ENCODE results near the gene CAVIN1.
"Not testable (repeated sequence)": the region's sequence is repeated elsewhere in the genome, so short reads cannot be mapped to it uniquely, and the experiment has no call there.

The CAVIN1 gene

GRCh38 chr17:42404326-42405055, 18.6 kb downstream of the CAVIN1 start:
- no peak for DNase-seq

DNA sequence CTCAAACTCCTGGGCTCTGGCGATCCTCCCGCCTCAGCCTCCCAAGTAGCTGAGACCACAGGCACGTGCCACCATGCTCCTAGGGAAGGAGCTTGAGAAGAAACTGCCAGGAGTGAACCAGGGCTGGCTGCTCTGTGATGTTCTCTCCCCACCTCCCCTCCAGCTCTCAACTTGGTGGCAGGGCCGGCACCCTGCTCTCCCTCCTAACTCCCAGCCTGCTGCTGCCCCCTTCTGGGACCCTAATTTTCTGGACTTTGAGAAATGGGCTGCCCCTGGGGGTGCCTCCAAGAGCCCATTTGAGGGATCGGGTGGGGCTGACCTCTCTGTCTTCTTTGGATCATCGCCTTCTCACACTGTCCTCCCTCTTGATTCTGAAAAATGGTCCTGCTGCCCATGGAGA, 19.9 kb downstream of the CAVIN1 start:
- DNase-seq, result peak; percentile 63

GRCh38 chr17:42402117-42402516, 20.9 kb downstream of the CAVIN1 start:
- DNase-seq, result no peak

DNA sequence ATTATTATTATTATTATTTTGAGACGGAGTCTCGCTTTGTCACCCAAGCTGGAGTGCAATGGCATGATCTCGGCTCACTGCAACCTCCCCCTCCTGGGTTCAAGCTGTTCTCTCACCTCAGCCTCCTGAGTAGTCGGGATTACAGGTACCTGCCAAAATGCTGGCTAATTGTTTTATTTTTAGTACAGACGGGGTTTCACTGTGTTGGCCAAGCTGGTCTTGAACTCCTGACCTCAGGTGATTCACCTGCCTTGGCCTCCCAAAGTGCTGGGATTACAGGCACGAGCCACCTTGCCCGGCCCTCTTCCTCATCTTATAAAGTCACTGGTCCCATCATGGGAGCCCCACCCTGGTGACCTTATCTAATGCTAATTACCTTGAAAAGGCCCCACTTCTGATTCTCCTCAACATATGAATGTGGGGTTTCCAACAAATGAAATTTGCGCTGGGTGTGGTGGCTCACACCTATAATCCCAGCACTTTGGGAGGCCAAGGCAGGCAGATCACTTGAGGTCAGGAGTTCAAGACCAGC, 22.1 kb downstream of the CAVIN1 start:
- not testable (repeated sequence) for DNase-seq

DNA sequence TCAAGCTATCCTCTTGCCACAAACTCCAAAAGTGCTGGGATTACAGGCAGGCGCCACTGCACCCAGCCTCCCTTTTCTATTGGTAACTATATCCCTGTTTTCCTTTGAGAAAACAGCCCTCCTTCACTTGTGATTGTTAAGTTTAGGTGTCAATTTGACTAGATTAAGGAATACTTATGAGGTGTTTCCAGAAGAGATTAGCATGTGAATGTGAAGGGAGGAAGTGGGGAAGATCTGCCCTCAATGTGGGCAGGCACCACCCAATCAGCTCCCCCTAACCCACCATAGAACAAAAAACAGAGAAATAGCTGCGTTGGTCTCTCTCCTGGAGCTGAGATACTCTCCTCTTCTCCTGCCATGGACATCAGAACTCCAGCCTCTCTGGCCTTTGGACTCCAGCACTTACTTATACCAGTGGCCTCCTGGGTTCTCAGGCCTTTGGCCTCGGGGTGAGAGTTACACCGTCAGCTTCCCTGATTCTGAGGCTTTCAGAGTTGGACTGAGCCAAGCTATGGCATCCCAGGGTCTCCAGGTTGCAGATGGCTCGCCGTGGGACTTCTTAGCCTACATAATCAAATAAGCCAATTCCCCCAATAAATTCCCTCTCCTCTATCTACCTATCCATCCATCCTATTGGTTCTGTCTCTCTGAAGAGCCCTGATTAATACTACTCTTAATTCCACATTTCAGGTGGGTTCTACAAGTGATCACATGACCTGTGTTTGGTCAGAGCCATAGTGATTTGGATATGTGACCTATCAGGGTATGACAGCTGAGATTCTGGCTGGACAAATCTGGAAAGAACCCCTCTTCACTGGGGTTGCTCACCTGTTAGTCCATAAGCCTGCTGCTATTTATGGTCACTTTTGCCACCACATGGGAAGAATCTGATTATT, 22.9 kb downstream of the CAVIN1 start:
- no peak for DNase-seq

DNA sequence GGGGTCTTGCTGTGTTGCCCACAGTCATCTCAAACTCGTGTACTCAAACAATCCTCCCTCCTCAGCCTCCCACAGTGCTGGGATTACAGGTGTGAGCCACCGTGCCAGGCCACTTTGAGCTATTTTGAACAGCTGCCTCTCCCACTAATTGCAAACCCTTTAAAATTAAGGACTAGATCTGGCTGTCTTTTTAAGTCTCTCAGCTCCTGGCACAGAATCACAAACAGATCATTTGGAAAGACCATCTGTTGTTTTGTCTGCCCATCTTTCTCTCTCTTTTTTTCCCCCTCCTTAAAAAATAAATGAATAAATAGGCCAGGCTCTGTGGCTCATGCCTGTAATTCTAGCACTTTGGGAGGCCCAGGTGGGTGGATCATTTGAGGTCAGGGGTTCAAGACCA, 23.9 kb downstream of the CAVIN1 start:
- no peak for DNase-seq

DNA sequence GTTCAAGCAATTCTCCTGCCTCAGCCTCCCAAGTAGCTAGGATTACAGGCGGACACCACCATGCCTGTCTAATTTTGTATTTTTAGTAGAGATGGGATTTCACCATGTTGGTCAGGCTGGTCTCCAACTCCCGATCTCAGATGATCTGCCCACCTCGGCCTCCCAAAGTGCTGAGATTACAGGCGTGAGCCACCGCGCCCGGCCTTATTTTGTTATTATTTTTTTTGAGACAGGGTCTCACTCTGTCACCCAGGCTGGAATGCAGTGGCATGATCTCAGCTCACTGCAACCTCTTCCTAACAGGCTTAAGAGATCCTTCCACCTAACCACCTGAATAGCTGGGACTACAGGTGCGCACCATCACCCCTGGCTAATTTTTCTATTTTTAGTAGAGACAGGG, 27.5 kb downstream of the CAVIN1 start:
- not testable (repeated sequence) for DNase-seq

- no peak for DNase-seq
Observed at GRCh38 chr17:42394838-42395237, 28.2 kb downstream of the CAVIN1 start.

DNA sequence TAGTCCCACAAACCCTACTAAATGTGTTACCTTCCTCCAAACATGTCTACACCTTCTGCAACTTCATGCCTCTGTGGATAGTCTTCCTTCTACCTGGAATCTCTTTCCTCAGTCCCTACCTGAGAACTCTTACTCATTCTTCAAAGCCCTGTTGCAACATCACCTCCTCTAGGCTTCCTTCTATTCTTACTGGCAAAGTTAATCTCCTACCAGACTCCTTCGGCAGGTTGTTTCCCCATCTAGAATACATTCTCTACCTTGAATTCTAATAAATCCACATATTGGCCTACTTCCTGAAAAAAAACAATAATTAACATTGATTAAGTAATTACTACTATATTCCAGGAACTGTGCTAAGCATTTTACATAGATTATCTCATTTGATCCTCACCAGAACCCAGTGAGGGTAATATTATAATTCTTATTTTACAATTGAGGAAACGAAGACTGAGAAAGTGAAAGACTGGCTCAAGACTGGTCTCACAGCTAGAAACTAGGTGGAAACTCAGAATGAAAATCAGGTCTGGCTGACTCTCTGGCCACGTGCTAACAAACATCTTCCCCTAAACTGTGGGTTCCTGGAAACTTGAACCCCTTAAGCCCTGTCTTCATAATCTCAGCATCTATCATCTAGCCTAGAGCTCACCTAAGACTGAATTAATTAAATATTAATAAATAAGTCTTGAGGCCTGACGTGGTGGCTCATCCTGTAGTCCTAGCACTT, 30.2 kb downstream of the CAVIN1 start:
- DNase-seq, result no peak

DNA sequence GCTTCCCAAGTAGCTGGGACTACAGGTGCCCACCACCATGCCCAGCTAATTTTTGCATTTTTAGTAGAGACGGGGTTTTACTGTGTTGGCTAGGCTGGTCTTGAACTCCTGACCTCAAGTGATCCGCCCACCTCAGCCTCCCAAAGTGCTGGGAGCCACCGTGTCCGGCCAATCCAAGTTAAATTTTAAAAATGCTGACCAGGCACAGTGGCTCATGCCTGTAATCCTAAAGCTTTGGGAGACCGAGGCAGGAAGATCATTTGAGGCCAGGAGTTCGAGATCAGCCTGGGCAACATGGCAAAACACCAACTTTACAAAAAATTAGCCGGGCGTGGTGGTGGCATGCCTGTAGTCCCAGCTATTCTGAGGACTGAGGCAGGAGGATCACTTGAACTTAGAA, 31.6 kb downstream of the CAVIN1 start:
- DNase-seq, result not testable (repeated sequence)

DNA sequence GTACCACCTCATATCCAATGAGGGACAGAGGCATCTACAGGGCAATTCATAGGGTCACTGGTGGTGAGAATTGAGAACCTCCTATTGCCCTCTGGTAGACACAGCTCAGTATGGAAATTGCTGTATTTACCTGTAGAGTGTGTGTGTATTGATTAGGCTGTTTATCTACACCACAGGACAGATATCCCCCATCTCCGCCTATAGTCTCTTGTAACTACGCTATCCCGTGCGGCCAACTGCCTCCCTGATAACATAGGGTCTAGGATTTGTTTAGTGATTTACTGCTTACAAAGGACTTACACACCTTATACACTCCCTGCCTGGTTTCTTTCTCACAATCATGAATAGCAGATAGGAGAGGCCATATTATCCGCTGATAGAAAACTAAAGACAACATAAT, 33.2 kb downstream of the CAVIN1 start:
- no peak for DNase-seq

GRCh38 chr17:42389135-42389417, 34.0 kb downstream of the CAVIN1 start:
- DNase-seq, result no peak

DNA sequence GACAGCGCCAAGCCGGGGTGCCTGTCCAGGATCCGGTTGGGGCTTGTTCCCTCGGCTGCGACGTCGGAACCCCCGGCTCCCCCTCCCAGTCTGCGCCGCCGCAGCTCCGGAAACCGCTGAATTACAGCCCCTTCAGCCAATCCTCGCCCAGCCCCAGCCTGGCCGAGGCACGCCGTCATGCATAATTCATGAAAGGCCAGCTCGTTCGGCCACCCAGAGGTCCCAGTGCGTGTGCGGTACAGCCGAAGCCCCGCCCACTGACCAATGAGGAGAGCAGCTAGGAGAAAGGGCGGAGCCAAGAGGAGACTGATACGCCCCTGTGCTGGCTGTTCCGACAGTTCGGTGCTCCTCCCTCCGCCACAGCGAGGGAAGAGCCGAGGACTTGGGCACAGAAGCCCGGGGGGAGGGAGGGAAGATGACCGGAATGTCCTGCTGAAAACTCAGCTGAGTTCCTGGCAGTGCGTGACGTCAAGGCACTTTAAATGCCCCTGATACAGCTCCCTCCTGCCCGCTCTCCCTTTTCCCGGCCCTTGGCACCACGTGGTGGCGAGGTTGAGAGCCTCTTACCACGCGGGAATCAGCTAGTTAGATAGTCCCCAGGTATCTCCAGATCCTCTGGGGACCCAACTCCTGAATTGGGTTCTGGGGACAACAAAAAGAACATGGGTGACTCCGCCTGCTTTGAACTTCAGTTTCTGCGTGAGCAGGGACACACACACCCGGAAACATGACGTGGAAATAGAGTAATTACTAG, 34.5 kb downstream of the CAVIN1 start, which contains the start of gene STAT3:
TSS of gene STAT3 (minus strand) at position 62 of the 754 bp plus-strand sequence. CDS start 39,926 bp downstream, outside the sequence.
- DNase-seq, result peak; percentile 100

GRCh38 chr17:42387661-42388380, 35.2 kb downstream of the CAVIN1 start:
- DNase-seq, result peak; percentile 64

DNA sequence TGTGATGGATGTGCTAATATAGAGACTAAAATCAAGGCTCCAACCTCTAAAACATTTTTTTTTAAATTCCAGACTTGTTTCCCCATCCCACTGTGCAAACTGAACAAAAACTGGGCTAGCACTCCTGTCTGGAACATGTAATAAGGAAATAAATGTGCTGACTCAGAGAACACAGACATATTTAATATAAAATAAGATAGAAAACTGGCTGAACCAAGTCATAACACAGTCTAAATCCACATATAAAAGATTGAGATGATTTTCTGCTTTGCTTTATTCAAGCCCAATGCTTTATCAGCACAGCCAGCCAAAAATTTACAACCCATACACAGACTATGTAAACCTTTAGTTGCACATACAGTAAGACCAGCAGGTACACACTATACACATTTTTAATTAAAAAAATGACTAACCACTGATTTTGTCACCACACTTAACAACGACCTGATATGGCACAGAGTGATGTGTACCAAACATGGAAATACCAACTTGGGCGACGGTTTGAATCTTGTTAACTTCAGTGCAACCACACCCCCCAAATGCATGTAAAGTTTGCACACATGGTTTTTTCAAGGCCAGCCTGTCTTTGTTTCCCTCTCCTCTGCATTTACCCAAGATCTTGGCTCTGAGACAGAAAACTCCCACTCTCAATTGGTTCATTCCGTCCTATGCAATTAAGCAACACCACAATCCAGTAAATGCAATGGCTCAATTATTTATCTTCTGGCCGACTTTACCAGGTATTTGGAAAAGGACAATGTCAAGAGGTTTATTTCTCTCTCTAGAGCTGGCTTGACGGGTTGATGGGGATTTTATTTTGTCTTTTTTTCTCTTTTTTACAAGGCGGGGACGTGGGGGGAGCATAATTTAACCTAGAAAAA, 36.0 kb downstream of the CAVIN1 start:
- DNase-seq, result peak; percentile 79

- DNase-seq, result no peak
Observed at GRCh38 chr17:42381898-42382297, 41.2 kb downstream of the CAVIN1 start.

GRCh38 chr17:42380935-42381334, 42.1 kb downstream of the CAVIN1 start:
- DNase-seq, result no peak

DNA sequence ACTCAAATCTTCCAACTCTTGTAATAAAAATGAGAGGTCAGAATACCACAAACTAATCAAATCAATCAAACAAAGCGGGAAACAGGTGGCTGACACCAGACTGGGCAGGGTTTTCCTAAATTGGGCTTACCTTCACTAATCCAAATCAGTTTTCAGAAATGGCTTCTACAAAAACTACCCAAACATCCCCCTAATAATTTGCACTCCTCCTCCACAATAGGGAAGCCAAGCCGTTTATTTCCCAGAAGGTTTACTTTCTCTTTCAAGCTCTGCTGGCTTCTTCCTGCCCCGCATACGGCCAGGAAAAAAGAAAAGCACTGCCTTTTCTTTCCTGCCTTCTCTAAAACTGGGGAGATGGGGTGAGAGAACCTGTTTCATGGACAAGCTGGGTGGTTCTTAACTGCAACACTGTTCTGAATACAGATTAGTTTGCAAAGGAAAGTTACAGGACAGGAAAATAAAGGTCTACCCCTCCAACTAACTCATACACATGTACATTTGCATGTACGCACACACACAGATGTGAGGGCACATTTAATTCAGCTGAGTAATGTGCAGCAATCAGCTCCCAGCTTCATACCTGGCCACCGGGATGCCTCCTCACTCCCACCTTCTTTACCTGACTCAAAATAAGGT, 44.0 kb downstream of the CAVIN1 start:
- DNase-seq, result peak; percentile 71

DNA sequence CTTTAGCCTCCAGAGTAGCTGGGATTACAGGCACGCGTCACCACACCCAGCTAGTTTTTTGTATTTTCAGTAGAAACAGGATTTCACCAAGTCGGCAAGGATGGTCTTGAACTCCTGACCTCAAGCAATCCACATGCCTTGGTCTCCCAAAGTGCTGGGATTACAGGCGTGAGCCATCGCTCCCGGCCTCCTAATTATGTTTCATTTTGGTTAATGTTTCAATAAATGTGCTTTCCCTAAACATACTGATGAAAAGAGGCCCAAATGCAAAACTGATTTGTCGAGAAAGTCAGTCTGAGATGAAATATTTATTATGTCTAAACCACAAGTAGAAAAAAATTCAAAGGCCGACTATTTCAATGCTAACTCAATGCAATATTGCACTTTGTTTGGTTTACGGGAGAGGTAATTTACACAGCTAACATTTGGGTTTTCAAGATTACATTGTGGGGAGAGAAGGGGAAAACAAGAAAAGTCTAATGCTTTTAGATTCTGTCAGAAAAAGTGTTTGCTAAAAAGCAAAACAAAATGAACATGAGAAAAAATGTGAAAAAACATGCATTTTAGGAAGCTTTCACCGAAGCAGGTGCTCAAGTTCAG, 44.6 kb downstream of the CAVIN1 start:
- DNase-seq, result no peak

DNA sequence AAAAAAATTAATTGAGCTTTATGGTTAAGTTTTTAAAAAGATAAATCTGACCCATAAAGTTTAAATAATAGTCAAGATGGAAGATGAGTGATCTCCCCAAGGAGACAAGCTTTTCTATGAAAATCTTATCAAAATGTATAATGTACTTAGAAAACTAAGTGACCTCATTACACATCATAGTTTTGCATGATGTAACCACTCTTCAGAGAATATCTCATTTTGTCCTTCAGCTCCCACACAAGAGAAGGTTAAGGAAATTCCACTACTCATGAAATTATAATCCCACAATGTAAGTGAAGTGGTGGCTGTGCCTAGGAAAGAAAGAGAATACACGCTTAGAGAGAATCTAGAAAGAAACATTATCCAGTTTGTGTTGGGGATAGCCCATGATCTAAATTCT, 49.2 kb downstream of the CAVIN1 start:
- DNase-seq, result no peak
